SK-N-MC (cell line): ENCODE measurements around the gene RCC1.

ENCODE experiments used
- EZH2 ChIP-seq: fragments of 200-600 bp; sonication (generic); IDR thresholded peaks from one replicate; pipeline ENCODE4 v1.6.1; 2017; ENCODE audit warnings: antibody characterized with exemption
- POLR2AphosphoS5 ChIP-seq: IDR thresholded peaks from 2 replicates; pipeline ENCODE4 v1.6.1; 2012; ENCODE audit warnings: mild to moderate bottlenecking, low read depth, low read length, borderline replicate concordance

GRCh38 chr1:28510273-28510969, 4.6 kb downstream of the RCC1 start:
- no peak; the same call in 1 of the 2 replicates for TF ChIP-seq POLR2AphosphoS5
- no peak for TF ChIP-seq EZH2
